ENCODE measurements around the gene ARMCX2.

DNA sequence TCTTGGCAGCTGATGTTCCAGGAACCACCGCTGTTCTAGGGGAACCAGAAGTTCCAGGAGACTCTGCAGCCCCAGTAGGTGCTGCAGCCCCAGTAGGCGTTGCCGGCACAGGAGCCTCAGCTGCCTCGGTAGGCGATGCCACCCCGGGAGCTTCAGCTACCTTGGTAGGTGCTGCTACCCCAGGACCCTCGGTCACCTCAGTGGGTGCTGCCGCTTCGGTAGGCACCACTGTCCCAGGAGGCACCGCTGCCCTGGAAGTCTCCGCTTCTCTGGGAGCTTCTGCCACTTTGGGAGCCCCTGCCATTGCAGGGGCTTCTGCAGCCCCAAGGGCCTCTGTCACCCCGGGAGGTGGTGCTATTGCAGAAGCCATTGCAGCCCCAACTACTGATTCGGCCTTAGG lies 2.8 kb downstream of the ARMCX2 start:
- TF ChIP-seq, protein P1, sequence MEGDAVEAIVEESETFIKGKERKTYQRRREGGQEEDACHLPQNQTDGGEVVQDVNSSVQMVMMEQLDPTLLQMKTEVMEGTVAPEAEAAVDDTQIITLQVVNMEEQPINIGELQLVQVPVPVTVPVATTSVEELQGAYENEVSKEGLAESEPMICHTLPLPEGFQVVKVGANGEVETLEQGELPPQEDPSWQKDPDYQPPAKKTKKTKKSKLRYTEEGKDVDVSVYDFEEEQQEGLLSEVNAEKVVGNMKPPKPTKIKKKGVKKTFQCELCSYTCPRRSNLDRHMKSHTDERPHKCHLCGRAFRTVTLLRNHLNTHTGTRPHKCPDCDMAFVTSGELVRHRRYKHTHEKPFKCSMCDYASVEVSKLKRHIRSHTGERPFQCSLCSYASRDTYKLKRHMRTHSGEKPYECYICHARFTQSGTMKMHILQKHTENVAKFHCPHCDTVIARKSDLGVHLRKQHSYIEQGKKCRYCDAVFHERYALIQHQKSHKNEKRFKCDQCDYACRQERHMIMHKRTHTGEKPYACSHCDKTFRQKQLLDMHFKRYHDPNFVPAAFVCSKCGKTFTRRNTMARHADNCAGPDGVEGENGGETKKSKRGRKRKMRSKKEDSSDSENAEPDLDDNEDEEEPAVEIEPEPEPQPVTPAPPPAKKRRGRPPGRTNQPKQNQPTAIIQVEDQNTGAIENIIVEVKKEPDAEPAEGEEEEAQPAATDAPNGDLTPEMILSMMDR (conservative IDR thresholded peaks at IDR 0.05): no peak
- TF ChIP-seq ZFX (IDR thresholded peaks at IDR 0.05): no peak
